Left forelimb (tissue), 1 donor: Measurements from ENCODE around the gene WDR27.
"Not testable (repeated sequence)": the region's sequence is repeated elsewhere in the genome, so short reads cannot be mapped to it uniquely, and the experiment has no call there.

Source experiments
- DNase-seq: peaks from one replicate; pipeline ENCODE4 v3.0.0-alpha.2; 2018; ENCODE audit warnings: low spot score

WDR27 gene

GRCh38 chr6:169639653-169640278 lies 62.1 kb downstream of the WDR27 start:
- DNase-seq: no peak

DNA sequence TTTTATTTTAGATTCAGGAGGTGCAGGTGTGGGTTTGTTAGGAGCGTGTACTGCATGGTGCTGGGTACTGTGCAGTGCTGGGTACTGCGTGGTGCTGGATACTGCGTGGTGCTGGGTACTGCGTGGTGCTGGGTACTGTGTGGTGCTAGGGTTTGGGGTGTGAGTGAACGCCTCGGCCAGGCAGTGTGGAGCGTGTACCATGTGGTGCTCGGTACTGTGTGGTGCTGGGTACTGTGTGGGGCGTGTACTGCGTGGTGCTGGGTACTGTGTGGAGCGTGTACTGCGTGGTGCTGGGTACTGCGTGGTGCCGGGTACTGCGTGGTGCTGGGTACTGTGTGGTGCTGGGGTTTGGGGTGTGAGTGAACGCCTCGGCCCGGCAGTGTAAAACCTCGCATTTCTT lies 62.9 kb downstream of the WDR27 start:
- no peak for DNase-seq

GRCh38 chr6:169638388-169638787 lies 63.4 kb downstream of the WDR27 start:
- no peak for DNase-seq

GRCh38 chr6:169635345-169635744 lies 66.5 kb downstream of the WDR27 start:
- DNase-seq: no peak

DNA sequence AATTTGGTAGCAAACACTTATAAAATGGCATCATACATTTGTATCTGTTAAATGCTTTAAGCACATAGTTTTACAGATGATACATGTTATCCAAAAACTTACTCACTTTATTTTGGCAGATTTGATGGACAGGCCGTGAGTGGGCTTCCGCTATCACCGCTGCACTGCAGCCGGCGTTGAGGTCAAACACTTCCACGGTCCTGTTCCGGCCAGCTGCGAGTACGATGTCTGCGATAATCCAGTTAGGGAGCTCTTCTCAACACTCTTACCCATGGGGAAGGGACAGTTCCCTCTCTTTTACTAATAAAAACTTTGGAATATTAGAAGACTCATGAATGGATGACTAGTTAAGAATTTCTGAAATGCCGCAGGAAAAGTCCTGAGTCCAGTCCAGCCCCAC lies 69.0 kb downstream of the WDR27 start:
- no peak for DNase-seq

- DNase-seq: no peak
Measured at GRCh38 chr6:169629256-169629655, 72.6 kb downstream of the WDR27 start.

DNA sequence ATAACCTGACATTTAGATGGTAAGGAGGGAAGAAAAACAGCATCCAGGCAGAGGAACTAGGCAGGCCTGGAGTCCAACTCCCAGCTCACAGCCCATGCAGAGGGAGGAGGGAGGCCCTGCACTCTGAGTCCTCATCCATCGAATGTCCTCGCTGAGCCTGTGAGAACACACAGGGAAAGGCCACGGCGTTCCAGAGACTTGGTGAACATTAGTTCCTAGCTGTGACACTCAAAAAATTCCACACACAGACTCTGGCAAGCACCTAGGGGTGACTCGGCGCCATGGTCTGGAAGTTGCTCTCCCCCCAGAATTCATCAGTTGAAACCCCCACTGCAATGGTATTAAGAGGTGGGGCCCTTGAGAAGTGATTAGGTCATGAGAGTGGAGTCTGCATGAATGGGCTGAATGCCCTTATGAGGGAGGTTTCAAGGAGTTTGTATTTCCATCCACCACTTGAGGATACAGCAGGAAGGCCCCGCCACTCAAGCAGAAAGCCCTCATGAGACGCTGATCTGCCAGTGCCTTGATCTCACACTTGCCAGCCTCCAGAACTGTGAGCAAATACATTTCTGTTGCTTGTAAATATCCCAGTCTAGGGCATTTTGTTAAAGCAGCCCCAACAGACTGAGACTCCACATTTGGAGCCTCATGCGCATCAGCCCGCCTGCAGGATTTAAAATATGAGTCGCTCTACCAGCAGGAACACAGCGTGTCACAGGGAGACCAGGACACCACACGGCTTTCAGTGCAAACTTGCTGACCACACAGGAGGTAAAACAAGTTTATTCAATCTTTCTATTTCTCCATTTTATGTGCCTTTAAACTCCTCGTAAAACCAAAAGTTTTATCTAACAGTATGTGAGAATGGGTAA lies 73.9 kb downstream of the WDR27 start:
- no peak for DNase-seq

DNA sequence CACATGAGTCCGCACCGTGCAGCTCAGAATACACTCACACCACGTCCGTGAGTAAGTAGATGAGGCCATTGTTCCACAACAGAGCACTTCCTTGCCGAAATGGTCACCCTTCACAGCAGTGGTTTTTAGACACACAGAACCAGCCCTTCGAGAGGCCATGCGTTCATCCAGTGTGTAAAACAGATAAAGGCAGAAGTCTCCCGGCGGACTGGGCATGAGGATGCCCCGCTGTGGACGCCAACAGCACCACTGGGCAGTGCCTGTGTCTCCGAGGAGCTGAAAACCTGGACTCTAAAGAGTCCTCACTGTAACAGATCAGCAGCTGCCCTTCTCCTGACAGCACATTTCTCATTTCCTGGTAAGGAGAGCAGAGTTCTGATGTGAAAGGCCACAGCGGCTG lies 75.2 kb downstream of the WDR27 start:
- no peak for DNase-seq

- DNase-seq: no peak
Measured at GRCh38 chr6:169626169-169626568, 75.7 kb downstream of the WDR27 start.

DNA sequence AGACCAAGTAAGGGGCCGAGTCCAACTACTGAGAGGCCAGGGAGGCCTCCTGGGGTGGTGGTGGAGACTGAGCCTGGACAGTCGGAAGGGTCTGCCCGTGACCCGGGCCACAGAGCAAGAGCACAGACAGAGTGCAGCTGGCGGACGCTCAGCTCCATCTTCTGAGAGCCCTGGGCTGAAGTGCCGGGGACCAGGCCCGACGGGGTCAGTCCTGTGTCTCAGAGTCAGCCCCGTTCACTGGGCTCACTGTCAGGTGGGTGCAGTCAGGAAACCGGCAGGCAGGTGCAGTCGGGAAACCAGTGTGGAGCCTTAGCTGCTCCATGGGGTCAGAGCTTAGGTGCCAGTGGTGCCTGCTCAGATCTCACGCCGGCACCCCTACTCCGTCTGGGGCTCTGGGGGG lies 76.5 kb downstream of the WDR27 start:
- DNase-seq: no peak

GRCh38 chr6:169624785-169625184 lies 77.0 kb downstream of the WDR27 start:
- DNase-seq: no peak

DNA sequence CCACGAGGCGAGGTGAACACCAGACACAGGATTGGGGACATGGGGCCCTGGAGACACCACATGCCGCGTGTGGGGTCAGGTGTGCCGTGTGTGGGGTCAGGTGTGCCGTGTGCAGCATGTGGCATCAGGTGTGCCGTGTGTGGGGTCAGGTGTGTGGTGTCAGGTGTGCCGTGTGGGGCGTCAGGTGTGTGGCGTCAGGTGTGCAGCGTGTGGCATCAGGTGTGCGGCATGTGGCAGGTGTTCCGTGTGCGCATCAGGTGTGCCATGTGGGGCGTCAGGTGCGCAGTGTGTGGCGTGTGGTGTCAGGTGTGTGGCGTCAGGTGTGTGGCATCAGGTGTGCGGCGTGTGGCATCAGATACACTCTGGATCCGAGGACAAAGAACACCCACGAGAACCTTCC lies 77.9 kb downstream of the WDR27 start:
- no peak for DNase-seq

DNA sequence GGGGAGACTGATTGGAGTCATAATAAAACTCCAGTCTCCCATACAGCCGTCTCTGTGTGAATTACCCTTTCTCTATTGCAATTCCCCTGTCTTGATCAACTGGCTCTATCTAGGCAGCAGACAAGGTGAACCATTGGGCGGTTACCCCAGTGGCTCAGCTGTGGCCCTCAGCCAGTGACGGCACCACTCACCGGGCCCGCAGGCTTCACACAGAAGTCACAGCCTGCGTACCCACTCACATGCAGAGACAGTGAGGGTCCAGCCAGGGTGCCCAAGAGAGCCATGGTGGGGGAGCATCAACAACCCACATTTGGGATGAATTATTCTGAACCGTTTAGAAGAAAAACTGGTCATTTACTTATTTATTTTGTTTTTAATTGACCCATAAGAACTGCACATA lies 78.5 kb downstream of the WDR27 start:
- DNase-seq: no peak

- no peak for DNase-seq
Measured at GRCh38 chr6:169622618-169623017, 79.2 kb downstream of the WDR27 start.

DNA sequence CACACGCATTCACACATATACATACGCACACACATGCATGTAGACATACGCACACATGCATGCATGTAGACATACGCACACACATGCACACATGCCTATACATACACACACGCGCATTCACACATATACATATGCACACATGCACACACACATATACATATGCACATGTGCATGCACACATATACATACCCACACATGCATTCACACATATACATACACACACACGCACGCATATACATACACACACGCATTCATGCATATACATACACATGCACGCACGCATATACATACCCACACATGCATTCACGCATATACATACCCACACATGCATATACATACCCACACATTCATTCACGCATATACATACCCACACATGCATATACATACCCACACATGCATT lies 80.5 kb downstream of the WDR27 start:
- DNase-seq: no peak

DNA sequence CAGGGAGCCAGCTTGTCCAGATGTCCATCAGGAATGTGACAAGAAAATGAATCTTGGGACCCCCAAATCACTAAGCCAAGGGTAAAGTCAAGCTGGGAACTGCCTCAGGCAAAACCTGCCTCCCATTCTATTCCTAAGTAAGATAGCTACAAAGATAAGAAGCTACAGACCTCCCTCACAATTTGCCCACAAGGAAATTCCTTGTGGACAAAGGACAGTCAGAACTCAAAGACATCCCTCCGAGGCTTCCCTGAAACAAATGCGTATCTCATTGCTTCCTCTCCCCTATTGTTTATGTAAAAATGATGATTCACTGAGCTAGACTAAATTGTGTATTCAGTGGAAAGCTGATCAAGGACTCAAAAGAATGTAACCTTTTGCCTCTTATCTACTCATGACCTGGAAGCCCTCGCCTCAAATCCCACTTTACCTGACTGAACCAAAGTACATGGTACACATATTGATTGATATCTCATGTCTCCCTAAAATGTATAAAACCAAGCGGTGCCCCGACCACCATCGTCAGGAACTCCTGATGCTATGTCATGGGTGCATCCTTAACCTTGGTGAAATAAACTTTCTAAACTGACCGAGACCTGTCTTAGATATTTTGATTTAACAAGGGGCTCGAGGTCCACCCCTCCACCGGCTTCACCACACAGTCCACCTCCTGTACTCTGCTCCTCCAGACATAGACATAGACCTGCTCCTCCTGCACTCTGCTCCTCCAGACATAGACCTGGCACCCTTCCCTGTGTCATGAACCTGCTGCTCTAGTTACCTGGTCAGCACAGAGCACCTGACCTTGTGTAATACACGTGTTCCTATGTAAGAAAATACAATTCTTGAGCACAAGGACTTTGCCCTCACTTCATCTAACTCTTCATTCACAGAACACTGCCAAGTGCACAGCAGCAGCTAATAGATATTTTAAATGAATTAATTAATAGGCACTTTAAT lies 81.4 kb downstream of the WDR27 start:
- no peak for DNase-seq

DNA sequence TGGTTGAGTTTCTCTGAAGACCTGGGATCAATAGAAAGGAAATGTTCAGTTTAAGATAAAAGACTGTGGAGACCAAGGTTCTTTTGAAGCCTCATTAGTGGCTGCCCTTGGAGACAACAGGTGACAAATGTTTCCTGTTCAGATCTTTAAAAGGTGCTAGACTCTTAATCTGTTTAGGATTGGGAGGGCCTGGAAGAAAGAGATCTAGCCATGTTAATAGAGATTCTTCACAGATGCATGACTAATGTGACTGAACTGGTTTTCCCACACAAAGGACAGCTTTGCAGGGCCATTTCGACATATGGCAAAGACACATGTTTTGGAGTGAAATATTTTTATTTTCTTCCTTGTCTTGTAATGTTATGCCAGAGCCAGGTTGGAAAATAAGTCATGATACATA lies 82.2 kb downstream of the WDR27 start:
- DNase-seq: no peak

DNA sequence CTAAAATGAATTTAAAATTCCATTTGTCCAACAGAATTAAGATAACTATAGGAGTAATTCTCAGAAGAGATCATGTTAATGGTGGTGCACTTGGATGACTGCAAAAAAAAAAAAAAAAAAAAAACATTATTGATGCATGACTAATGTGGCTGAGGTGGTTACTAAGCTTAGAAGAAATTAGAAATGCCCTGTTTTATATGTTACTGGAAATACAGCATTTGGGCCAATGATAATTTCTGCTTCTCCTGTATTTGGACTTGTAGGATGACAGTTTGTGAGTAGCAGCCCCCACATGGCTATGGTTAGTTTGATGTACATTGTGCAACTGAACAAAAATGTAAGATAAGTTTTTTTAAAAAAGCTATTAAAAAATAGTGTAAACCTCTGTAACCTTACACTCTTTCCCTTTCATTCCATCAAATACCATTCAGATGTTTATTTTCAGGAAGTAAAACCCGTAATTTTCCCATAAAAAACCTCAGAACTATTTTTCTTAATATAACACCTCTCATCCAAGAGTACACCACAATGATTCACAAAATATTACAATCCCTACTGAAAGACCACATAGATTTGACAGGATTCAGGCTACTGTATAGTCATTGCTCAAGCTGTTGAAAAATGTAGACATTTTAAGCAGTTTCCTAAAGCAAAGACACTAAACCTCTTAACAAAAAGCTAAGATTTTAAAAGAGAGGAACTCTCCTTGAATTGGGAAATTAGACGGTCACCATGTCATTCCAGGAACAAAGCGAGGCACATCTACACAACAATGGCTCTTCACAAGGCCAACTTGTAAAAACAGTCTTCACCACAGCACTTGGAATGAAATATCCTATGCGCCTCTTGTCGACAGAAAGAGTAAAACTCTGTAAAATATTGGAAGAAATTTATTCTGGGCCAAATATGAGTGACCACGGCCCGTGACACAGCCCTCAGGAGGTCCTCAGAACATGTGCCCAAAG lies 83.0 kb downstream of the WDR27 start:
- no peak for DNase-seq

GRCh38 chr6:169617562-169617961 lies 84.3 kb downstream of the WDR27 start:
- DNase-seq: no peak

GRCh38 chr6:169608609-169609008 lies 93.2 kb downstream of the WDR27 start:
- not testable (repeated sequence) for DNase-seq

GRCh38 chr6:169604076-169604475 lies 97.8 kb downstream of the WDR27 start:
- no peak for DNase-seq
